Thoracic aorta (tissue), 2 donors: ENCODE results near the gene MGLL. TPM values are rescaled to one million over a fixed set of nuclear protein-coding genes. Genes with fewer than 3 reads are reported as not detected.

Experiments
- ATAC-seq: fragments of 150-250 bp; one replicate; pipeline ENCODE4 v1.8.0; 2017; ENCODE audit warnings: low read depth; ENCODE audit not compliant: insufficient number of reproducible peaks, low FRiP score
- DNase-seq: peaks from one replicate; pipeline ENCODE4 v3.0.0-alpha.2; 2020; ENCODE audit warnings: low spot score
- H3K27ac ChIP-seq, 2 donors: fragments of 200-600 bp; sonication (generic); 1 replicate in 1 of 2; 2 replicates in 1 of 2; pipeline ENCODE4 v1.5.1; 2016; ENCODE audit warnings: mild to moderate bottlenecking in 2 of 2, moderate library complexity in 2 of 2
- H3K27me3 ChIP-seq: fragments of 200-600 bp; sonication (generic); replicated peaks from 2 replicates; pipeline ENCODE4 v1.6.0; 2016; ENCODE audit warnings: mild to moderate bottlenecking; ENCODE audit not compliant: insufficient read depth
- H3K36me3 ChIP-seq: fragments of 200-600 bp; sonication (generic); one replicate; pipeline ENCODE4 v1.5.1; 2016
- H3K4me1 ChIP-seq, 2 donors: fragments of 200-600 bp; sonication (generic); 1 replicate in 1 of 2; 2 replicates in 1 of 2; pipeline versions ENCODE4 v1.5.1 to v1.6.0; 2016; ENCODE audit warnings: low read depth in 2 of 2, mild to moderate bottlenecking in 1 of 2; ENCODE audit not compliant: control insufficient read depth in 1 of 2
- H3K4me3 ChIP-seq: fragments of 200-600 bp; sonication (generic); 2 replicates; pipeline ENCODE4 v1.5.1; 2016; ENCODE audit warnings: mild to moderate bottlenecking
- H3K9me3 ChIP-seq: fragments of 200-600 bp; sonication (generic); 2 replicates; pipeline ENCODE4 v1.5.1; 2016
- total RNA-seq, 2 donors: library from RNA; depleted of rRNA; stranded (reverse); fragments of >200 nt; gene quantifications; one replicate each; pipeline versions ENCODE4 v1.1.0 to v1.2.3, GENCODE V29; 2016
- TF ChIP-seq, protein P1 (sequence below): fragments of 200-600 bp; sonication (generic); IDR thresholded peaks from one replicate; pipeline ENCODE4 v1.5.1; 2019; ENCODE audit warnings: antibody characterized with exemption

Gene MGLL
- total RNA-seq, 2 donors from 2014 or later: 57.6 to 71.8 TPM

DNA sequence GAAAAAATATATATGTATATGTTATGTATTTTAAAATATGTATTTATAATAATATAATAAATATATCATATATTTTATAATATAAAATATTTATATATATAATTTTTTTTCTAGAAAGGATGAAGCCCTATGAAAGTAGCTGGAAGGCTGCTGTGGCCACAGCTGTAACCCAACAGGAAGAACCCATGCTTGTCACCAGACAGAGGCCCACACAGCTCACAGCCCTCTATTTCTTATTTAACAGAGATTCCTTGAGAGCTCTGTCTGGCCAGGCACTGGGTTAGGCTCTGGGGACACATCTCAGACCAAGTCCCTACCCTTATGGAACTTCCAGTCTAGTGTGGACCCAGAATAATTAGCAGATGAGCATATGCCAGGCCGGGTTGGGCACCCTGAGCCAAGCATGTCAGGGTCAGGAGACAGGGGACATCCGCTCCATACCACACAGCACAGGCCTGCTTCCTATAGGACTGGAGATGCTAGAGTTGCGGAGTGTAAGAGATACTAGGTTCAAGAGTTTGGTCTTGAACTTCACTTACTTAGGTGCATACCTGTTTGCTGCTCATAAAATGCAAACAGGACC is 20.5 kb downstream of the MGLL start:
- no peak for ATAC-seq
- no peaks in the 10 kb centered on the region for H3K9me3 ChIP-seq
- no peak for DNase-seq
- no peak overlapping the region for H3K27ac ChIP-seq
- no peaks in the 10 kb centered on the region for H3K27me3 ChIP-seq
- H3K4me3 ChIP-seq: no peak overlapping the region
- H3K4me1 ChIP-seq: peaks cover 0 to 24% of the 10 kb centered on the region in 2 donors
- TF ChIP-seq, protein P1, sequence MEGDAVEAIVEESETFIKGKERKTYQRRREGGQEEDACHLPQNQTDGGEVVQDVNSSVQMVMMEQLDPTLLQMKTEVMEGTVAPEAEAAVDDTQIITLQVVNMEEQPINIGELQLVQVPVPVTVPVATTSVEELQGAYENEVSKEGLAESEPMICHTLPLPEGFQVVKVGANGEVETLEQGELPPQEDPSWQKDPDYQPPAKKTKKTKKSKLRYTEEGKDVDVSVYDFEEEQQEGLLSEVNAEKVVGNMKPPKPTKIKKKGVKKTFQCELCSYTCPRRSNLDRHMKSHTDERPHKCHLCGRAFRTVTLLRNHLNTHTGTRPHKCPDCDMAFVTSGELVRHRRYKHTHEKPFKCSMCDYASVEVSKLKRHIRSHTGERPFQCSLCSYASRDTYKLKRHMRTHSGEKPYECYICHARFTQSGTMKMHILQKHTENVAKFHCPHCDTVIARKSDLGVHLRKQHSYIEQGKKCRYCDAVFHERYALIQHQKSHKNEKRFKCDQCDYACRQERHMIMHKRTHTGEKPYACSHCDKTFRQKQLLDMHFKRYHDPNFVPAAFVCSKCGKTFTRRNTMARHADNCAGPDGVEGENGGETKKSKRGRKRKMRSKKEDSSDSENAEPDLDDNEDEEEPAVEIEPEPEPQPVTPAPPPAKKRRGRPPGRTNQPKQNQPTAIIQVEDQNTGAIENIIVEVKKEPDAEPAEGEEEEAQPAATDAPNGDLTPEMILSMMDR: no peak
- peaks cover 4% of the 10 kb centered on the region for H3K36me3 ChIP-seq

- TF ChIP-seq, protein P1: no peak
- H3K36me3 ChIP-seq: no peaks in the 10 kb centered on the region
- H3K4me3 ChIP-seq: no peak overlapping the region
- no peak for DNase-seq
- ATAC-seq: no peak
- H3K27ac ChIP-seq: no peak overlapping the region
- H3K9me3 ChIP-seq: no peaks in the 10 kb centered on the region
- no peaks in the 10 kb centered on the region for H3K27me3 ChIP-seq
- peaks cover 0 to 33% of the 10 kb centered on the region in 2 donors for H3K4me1 ChIP-seq
These were observed 21.8 kb downstream of the MGLL start for GRCh38 chr3:127800508-127800907.

GRCh38 chr3:127799476-127800222 is 22.7 kb downstream of the MGLL start:
- ATAC-seq (no peak), DNase-seq (no peak)
- H3K9me3 ChIP-seq: no peaks in the 10 kb centered on the region
- H3K36me3 ChIP-seq: no peaks in the 10 kb centered on the region
- H3K27ac ChIP-seq: no peak overlapping the region
- TF ChIP-seq, protein P1: no peak
- peaks cover 0 to 24% of the 10 kb centered on the region in 2 donors for H3K4me1 ChIP-seq
- H3K4me3 ChIP-seq: no peak overlapping the region
- no peaks in the 10 kb centered on the region for H3K27me3 ChIP-seq

DNA sequence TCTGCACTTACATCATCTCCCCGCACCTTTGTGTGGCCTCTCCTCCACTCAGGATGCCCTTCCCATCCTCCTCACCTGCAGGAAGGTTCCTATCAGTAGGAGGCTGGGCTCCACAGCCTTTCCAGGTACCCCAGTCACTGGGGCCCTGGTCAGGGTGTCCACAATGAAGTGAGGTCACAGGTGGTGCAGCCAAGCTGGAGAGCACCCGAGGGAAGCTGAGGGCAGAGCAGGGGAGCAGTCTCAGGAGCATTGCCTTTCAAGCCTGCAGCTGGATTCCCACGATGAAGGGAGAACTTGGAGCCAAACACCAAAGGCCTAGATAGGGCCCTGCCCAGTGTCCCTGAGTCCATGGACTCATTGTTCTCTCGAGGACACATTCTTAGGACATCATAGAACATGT is 23.6 kb downstream of the MGLL start:
- no peaks in the 10 kb centered on the region for H3K27me3 ChIP-seq
- no peaks in the 10 kb centered on the region for H3K9me3 ChIP-seq
- H3K36me3 ChIP-seq: no peaks in the 10 kb centered on the region
- no peak overlapping the region for H3K4me3 ChIP-seq
- ATAC-seq: no peak
- H3K27ac ChIP-seq: no peak overlapping the region
- H3K4me1 ChIP-seq: peaks cover 0 to 21% of the 10 kb centered on the region in 2 donors
- no peak for DNase-seq
- TF ChIP-seq, protein P1: no peak

DNA sequence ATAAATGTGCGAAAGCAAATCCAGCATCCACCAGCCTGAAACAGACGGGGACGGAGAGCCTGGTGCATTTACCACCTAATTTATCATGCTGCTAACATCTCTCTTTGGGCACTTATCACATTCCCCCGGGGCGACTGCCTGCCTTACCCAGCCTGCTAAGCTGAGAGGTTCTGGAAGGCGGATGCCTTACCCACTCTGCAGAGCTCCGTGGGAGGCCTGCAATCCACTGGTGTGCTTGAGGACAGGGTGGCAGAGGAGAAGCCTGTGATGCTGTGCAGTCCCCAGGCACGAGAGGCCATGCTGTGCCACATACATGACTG is 25.5 kb downstream of the MGLL start:
- no peaks in the 10 kb centered on the region for H3K36me3 ChIP-seq
- no peak overlapping the region for H3K27ac ChIP-seq
- no peak for ATAC-seq
- H3K4me1 ChIP-seq: peaks cover 9 to 40% of the 10 kb centered on the region in 2 donors
- TF ChIP-seq, protein P1: no peak
- H3K4me3 ChIP-seq: no peak overlapping the region
- no peak for DNase-seq
- no peaks in the 10 kb centered on the region for H3K9me3 ChIP-seq
- no peaks in the 10 kb centered on the region for H3K27me3 ChIP-seq
